Measurements from ENCODE around the gene ZNF611.
"Not testable (repeated sequence)": the region's sequence is repeated elsewhere in the genome, so short reads cannot be mapped to it uniquely, and the experiment has no call there.

The ZNF611 gene

GRCh38 chr19:52715902-52716301 lies 18.9 kb downstream of the ZNF611 start:
- DNase-seq = not testable (repeated sequence)

GRCh38 chr19:52715330-52715729 lies 19.5 kb downstream of the ZNF611 start:
- not testable (repeated sequence) for DNase-seq

GRCh38 chr19:52713051-52713450 lies 21.8 kb downstream of the ZNF611 start:
- DNase-seq = not testable (repeated sequence)

- DNase-seq = not testable (repeated sequence)
Observed at GRCh38 chr19:52711661-52712060, 23.2 kb downstream of the ZNF611 start.

- DNase-seq = no peak
Observed at GRCh38 chr19:52710538-52710937, 24.3 kb downstream of the ZNF611 start.

- DNase-seq = not testable (repeated sequence)
Observed at GRCh38 chr19:52705615-52706014, 29.2 kb downstream of the ZNF611 start.

- DNase-seq = no peak
Observed at GRCh38 chr19:52703917-52704316, 30.9 kb downstream of the ZNF611 start.

- DNase-seq = no peak
Observed at GRCh38 chr19:52700673-52701072, 34.2 kb downstream of the ZNF611 start.

GRCh38 chr19:52699555-52699954 lies 35.3 kb downstream of the ZNF611 start:
- not testable (repeated sequence) for DNase-seq

- no peak for DNase-seq
Observed at GRCh38 chr19:52695996-52696395, 38.8 kb downstream of the ZNF611 start.

GRCh38 chr19:52694921-52695320 lies 39.9 kb downstream of the ZNF611 start:
- DNase-seq = no peak

- DNase-seq = not testable (repeated sequence)
Observed at GRCh38 chr19:52694281-52694680, 40.6 kb downstream of the ZNF611 start.

- DNase-seq = no peak
Observed at GRCh38 chr19:52692431-52693008, 42.3 kb downstream of the ZNF611 start.

GRCh38 chr19:52691737-52692136 lies 43.1 kb downstream of the ZNF611 start:
- no peak for DNase-seq

GRCh38 chr19:52691215-52691610 lies 43.6 kb downstream of the ZNF611 start:
- no peak for DNase-seq

GRCh38 chr19:52690369-52691214 lies 44.3 kb downstream of the ZNF611 start:
- DNase-seq = peak; percentile 21

GRCh38 chr19:52689843-52690368 lies 44.9 kb downstream of the ZNF611 start:
- DNase-seq = no peak

GRCh38 chr19:52688925-52689796 lies 45.7 kb downstream of the ZNF611 start:
- not testable (repeated sequence) for DNase-seq

- no peak for DNase-seq
Observed at GRCh38 chr19:52688335-52688734, 46.5 kb downstream of the ZNF611 start.

GRCh38 chr19:52687684-52688083 lies 47.2 kb downstream of the ZNF611 start:
- no peak for DNase-seq

GRCh38 chr19:52685811-52686210 lies 49.0 kb downstream of the ZNF611 start:
- no peak for DNase-seq

- not testable (repeated sequence) for DNase-seq
Observed at GRCh38 chr19:52681216-52681615, 53.6 kb downstream of the ZNF611 start.

- no peak for DNase-seq
Observed at GRCh38 chr19:52679598-52679997, 55.2 kb downstream of the ZNF611 start.

Measured in NCI-H510A (cell line).